Ishikawa (cell line): ENCODE measurements around the gene SMC6.

Source experiments
- EP300 ChIP-seq: IDR thresholded peaks from 2 replicates; pipeline ENCODE4 v1.6.1; 2012; ENCODE audit warnings: borderline replicate concordance
- FOXM1 ChIP-seq: IDR thresholded peaks from 2 replicates; pipeline ENCODE4 v1.6.1; 2012; ENCODE audit warnings: low read depth, borderline replicate concordance
- NFIC ChIP-seq: IDR thresholded peaks from 2 replicates; pipeline ENCODE4 v1.6.1; 2012
- RAD21 ChIP-seq: IDR thresholded peaks from 2 replicates; pipeline ENCODE4 v1.6.1; 2012; ENCODE audit warnings: low read depth
- TCF12 ChIP-seq: IDR thresholded peaks from 2 replicates; pipeline ENCODE4 v1.6.1; 2012; ENCODE audit warnings: low read depth
- ZBTB7A ChIP-seq: IDR thresholded peaks from 2 replicates; pipeline ENCODE4 v1.6.1; 2012; ENCODE audit warnings: low read depth

DNA sequence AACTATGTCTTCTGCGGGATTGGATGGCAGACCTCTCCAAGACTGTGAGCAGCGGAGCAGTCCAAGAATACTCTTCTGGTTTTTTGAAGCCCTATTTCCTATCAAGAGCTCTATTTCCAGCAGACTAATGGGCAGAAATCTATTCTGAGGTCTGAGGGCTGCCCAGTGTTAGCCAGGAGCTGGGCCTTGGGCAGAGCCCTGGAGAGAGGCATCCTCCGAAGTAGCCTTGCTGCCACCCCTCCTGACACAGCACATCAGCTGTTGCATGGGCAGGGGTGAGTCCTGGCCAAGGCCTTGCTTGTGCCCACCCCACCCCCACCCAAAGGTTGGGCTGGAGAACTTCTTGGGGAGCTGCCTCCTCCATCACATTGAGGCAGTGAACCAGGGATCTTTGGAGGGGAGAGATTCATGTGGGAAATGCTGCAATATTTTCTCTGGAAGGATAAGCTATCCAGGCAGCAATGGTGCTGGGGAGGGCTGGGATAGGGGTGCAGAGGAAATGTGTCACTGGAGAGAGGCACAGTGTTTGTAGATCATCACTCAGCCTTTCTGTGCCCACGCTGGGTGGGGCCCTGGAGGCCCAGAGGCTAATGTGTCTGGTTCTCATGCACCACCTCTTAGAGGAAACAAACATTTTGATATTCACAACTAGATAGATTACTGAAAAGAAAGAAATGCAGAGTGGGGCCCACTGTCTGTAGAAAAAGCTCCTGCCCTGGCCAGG, 108.5 kb downstream of the SMC6 start:
- TF ChIP-seq TCF12 (no peak), ZBTB7A (no peak), RAD21 (no peak), EP300 (no peak), NFIC (no peak), FOXM1 (no peak)
